GM18861 (cell line): ENCODE data around the gene FZR1.

Experiments used
- ATAC-seq: cut with Tn5 transposase; IDR thresholded peaks from one replicate; pipeline ENCODE4 v1.9.1; 2021; ENCODE audit not compliant: unreplicated experiment

FZR1 gene

GRCh38 chr19:3471954-3472655, 34.0 kb upstream of the FZR1 start:
- ATAC-seq, result no peak

- ATAC-seq, result no peak
Measured at GRCh38 chr19:3474010-3474409, 32.1 kb upstream of the FZR1 start.

- no peak for ATAC-seq
Measured at GRCh38 chr19:3474614-3475013, 31.5 kb upstream of the FZR1 start.

GRCh38 chr19:3475449-3475848, 30.7 kb upstream of the FZR1 start:
- no peak for ATAC-seq

- no peak for ATAC-seq
Measured at GRCh38 chr19:3476830-3477229, 29.3 kb upstream of the FZR1 start.

GRCh38 chr19:3477506-3477905, 28.6 kb upstream of the FZR1 start:
- no peak for ATAC-seq

GRCh38 chr19:3477951-3478350, 28.2 kb upstream of the FZR1 start:
- ATAC-seq, result no peak

GRCh38 chr19:3478409-3479176, 27.5 kb upstream of the FZR1 start:
- no peak for ATAC-seq

GRCh38 chr19:3479177-3479833, 26.8 kb upstream of the FZR1 start:
- ATAC-seq, result no peak

GRCh38 chr19:3479834-3480215, 26.3 kb upstream of the FZR1 start:
- no peak for ATAC-seq

- ATAC-seq, result no peak
Measured at GRCh38 chr19:3480383-3481091, 25.6 kb upstream of the FZR1 start, which contains the start of gene SMIM24. TSS of gene SMIM24 (minus strand) at chr19:3480525. CDS start at chr19:3480463, 62 bp downstream.

GRCh38 chr19:3481241-3482090, 24.6 kb upstream of the FZR1 start:
- no peak for ATAC-seq

GRCh38 chr19:3482507-3483225, 23.4 kb upstream of the FZR1 start:
- ATAC-seq, result no peak

- ATAC-seq, result no peak
Measured at GRCh38 chr19:3483226-3483628, 22.9 kb upstream of the FZR1 start, which contains the start of gene SMIM44. TSS of gene SMIM44 (minus strand) at chr19:3483441. CDS start at chr19:3483403, 38 bp downstream.

GRCh38 chr19:3491396-3492119, 14.6 kb upstream of the FZR1 start:
- ATAC-seq, result no peak

GRCh38 chr19:3492131-3492839, 13.8 kb upstream of the FZR1 start:
- ATAC-seq, result no peak

- ATAC-seq, result no peak
Measured at GRCh38 chr19:3492919-3493318, 13.2 kb upstream of the FZR1 start.

GRCh38 chr19:3493651-3494050, 12.5 kb upstream of the FZR1 start:
- ATAC-seq, result no peak
